Retinal pigment epithelial cell (primary cell): ENCODE results near the gene HOXD8.

Source experiments
- DNase-seq: peaks from one replicate; pipeline ENCODE4 v3.0.0-alpha.2; 2010; ENCODE audit warnings: low read depth
- H3K4me3 ChIP-seq: 2 replicates; pipeline ENCODE4 v1.5.1; 2011; ENCODE audit warnings: mild to moderate bottlenecking, low read length, control low read depth, moderate library complexity
- CTCF ChIP-seq: conservative IDR thresholded peaks from 2 replicates; pipeline ENCODE4 v1.5.1; 2011; ENCODE audit warnings: low read depth, low read length, control low read depth, inconsistent platforms

Gene HOXD8

GRCh38 chr2:176110415-176111308 is 18.8 kb upstream of the HOXD8 start:
- H3K4me3 ChIP-seq = no peak overlapping the region

GRCh38 chr2:176111309-176111663 is 18.2 kb upstream of the HOXD8 start:
- peak; percentile 78 for TF ChIP-seq CTCF
- no peak overlapping the region for H3K4me3 ChIP-seq
- DNase-seq = no peak

More at GRCh38 chr2:176110415-176111308, 18.8 kb upstream of the HOXD8 start:
- TF ChIP-seq CTCF = no peak
- DNase-seq = no peak

GRCh38 chr2:176111846-176112374 is 17.6 kb upstream of the HOXD8 start:
- no peak for TF ChIP-seq CTCF
- no peak for DNase-seq
- no peak overlapping the region for H3K4me3 ChIP-seq

GRCh38 chr2:176112375-176113302 is 16.9 kb upstream of the HOXD8 start:
- TF ChIP-seq CTCF = no peak
- no peak for DNase-seq
- H3K4me3 ChIP-seq = no peak overlapping the region

GRCh38 chr2:176114120-176114929 is 15.2 kb upstream of the HOXD8 start:
- no peak for TF ChIP-seq CTCF
- DNase-seq = no peak
- H3K4me3 ChIP-seq = no peak overlapping the region

GRCh38 chr2:176114930-176115625 is 14.4 kb upstream of the HOXD8 start:
- TF ChIP-seq CTCF = no peak
- H3K4me3 ChIP-seq = no peak overlapping the region
- DNase-seq = no peak
